ENCODE measurements around the gene PFKFB2.

The PFKFB2 gene

GRCh38 chr1:207032528-207033017 is 20.5 kb upstream of the PFKFB2 start, which contains the start of gene C1orf116:
C1orf116 (minus strand) TSS chr1:207032756; CDS start chr1:207027598, 5,158 bp downstream.
- TF ChIP-seq, protein P1, sequence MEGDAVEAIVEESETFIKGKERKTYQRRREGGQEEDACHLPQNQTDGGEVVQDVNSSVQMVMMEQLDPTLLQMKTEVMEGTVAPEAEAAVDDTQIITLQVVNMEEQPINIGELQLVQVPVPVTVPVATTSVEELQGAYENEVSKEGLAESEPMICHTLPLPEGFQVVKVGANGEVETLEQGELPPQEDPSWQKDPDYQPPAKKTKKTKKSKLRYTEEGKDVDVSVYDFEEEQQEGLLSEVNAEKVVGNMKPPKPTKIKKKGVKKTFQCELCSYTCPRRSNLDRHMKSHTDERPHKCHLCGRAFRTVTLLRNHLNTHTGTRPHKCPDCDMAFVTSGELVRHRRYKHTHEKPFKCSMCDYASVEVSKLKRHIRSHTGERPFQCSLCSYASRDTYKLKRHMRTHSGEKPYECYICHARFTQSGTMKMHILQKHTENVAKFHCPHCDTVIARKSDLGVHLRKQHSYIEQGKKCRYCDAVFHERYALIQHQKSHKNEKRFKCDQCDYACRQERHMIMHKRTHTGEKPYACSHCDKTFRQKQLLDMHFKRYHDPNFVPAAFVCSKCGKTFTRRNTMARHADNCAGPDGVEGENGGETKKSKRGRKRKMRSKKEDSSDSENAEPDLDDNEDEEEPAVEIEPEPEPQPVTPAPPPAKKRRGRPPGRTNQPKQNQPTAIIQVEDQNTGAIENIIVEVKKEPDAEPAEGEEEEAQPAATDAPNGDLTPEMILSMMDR (conservative IDR thresholded peaks at IDR 0.05; ENCODE audit: low read depth, low read length), result no peak
- DNase-seq (ENCODE audit: low read depth), result no peak
- no peak within 1 kb of the TSS for H3K4me3 ChIP-seq (ENCODE audit: low read depth, low read length)

DNA sequence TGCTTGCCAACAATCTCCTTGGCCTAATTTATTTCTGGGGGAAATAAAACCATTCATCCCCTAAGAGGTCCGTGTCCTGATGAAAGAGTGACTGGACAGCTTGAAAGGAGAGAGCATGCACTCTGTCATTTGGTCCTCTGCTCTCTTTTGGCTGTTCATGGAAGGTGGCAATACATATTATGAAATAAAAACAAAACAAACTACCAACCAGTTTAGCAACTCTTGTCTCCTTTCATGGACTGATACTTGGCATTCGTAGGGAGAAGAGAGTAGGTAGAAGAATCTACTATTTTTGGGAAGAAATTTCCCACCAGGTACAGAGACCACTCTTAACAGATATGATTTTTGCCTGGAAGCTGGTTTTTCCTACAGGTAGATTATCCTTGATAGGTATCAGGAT is 19.8 kb upstream of the PFKFB2 start:
- TF ChIP-seq, protein P1 (conservative IDR thresholded peaks at IDR 0.05; ENCODE audit: low read depth, low read length), result no peak
- H3K4me3 ChIP-seq (ENCODE audit: low read depth, low read length), result no peak overlapping the region

DNA sequence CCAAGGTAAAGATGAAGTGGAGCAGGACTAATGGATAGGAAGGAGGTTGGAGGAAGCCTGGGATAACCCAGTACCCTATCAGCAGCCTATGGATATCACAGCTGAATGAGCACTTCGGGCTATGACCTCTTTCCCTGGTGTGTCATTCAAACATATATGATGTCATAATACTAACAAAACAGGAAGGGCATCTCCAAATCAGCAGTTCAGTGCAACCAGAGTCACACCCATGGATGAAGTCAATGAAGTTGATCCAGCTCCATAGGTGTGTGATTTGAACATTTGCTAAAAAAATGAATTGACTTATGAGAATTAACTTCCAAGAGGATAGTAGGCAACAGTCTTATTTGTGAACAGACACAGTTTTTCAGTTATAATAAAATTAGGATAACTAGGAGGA is 18.9 kb upstream of the PFKFB2 start:
- no peak overlapping the region for H3K4me3 ChIP-seq (ENCODE audit: low read depth, low read length)
- TF ChIP-seq, protein P1 (conservative IDR thresholded peaks at IDR 0.05; ENCODE audit: low read depth, low read length), result no peak
- DNase-seq (ENCODE audit: low read depth), result no peak

More for the DNA sequence above, 19.8 kb upstream of the PFKFB2 start:
- no peak for DNase-seq (ENCODE audit: low read depth)

DNA sequence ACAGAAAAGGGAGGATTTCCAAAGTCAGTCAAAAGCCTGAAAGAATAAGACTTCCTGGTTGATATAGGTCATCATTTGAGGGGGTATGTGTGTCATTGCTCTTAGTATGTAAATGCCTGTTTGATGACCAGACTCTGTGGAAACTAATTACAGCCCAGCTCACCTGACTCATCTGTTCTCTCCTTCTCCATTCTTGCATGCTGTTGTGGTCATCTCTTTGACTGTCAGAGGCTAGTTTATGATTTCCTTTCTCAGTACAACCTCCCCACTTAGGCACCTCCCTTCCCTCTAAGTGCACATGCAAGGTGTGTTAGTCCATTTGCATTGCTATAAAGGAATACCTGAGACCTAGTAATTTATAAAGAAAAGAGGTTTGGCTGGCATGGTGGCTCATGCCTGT is 18.1 kb upstream of the PFKFB2 start:
- no peak for DNase-seq (ENCODE audit: low read depth)
- TF ChIP-seq, protein P1 (conservative IDR thresholded peaks at IDR 0.05; ENCODE audit: low read depth, low read length), result no peak
- no peak overlapping the region for H3K4me3 ChIP-seq (ENCODE audit: low read depth, low read length)

DNA sequence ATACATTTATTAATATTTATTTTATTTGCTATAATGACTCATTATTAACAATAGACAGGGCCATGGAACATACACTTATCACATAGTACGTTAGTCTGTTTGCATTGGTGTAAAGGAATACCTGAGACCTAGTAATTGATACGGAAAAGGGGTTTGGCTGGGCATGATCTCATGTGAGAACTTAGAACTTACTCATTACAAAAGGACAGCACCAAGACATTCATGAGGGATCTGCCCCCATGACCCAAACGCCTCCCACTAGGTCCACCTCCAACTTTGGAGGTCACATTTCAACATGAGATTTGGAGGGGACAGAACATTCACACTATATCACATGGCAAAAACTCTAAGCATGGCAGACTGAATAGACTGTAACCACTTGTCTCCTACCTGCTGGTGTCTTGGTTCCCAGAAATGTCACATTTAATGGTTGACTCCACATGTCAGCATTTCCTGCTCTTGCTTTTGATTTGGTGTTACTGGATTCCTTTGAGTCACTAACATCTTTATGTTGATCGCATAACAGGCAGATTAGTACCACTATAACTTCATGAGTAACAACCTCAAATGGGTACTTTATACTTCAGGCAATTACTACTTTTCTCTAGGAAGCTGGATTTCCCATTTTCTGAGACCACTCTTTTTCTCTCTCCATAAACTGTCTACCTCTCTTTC is 17.1 kb upstream of the PFKFB2 start:
- DNase-seq (ENCODE audit: low read depth), result no peak
- no peak overlapping the region for H3K4me3 ChIP-seq (ENCODE audit: low read depth, low read length)
- TF ChIP-seq, protein P1 (conservative IDR thresholded peaks at IDR 0.05; ENCODE audit: low read depth, low read length), result no peak

- H3K4me3 ChIP-seq (ENCODE audit: low read depth, low read length), result no peak overlapping the region
- no peak for DNase-seq (ENCODE audit: low read depth)
- TF ChIP-seq, protein P1 (conservative IDR thresholded peaks at IDR 0.05; ENCODE audit: low read depth, low read length), result no peak
These were observed 16.2 kb upstream of the PFKFB2 start for GRCh38 chr1:207036865-207037264.
